ENCODE measurements around the gene SLC25A38.

SLC25A38 gene

DNA sequence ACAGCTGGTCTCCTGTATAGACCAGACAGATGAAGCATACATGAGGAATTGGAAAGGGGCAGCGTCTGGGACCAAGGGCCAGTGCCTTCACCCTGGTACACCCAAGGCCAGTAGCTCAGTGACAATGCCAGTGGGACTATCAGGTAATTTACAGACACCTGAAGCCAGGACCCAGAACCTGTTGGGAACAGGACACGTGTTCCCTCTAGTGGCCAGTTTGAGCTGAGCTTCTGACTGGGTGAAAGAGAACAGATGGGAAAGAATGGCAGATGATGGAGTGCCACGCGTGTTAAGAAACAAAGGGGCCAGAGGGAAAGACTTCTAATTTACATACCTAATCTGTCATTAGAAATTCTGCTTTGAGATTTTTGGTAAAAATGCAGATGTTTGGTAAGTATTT lies 5.1 kb upstream of the SLC25A38 start:
- peak; percentile 59 to 62 for DNase-seq

DNA sequence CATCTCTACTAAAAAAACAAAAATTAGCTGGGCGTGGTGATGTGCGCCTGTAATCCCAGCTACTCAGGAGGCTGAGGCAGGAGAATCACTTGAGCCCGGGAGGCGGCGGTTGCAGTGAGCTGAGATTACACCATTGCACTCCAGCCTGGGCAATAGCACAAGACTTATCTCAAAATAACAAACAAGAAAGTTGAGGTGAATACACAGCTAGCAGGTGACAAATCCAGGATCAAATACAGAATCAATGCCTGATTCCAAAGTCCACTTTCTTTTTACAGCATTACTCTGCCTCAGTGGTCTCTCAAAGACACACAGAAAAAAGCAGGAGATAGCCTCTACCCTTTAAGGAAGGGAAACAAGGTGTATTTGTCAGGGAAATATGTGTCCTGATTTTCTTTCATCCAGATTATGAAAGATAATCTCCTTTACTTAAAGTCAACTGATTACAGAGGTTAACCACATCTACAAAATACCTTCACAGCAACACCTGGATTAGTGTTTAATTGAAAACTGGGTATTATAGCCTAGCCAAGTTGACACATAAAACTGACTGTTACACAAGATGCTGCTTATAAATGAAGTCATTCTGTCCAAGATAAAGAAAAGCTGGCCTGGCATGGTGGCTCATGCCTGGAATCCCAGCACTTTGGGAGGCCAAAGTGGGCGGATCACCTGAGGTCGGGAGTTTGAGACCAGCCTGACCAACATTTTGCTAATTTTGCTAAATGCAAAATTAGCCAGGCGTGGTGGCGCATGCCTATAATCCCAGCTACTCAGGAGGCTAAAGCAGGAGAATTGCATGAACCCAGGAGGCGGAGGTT lies 4.0 kb upstream of the SLC25A38 start:
- no peak for DNase-seq

DNA sequence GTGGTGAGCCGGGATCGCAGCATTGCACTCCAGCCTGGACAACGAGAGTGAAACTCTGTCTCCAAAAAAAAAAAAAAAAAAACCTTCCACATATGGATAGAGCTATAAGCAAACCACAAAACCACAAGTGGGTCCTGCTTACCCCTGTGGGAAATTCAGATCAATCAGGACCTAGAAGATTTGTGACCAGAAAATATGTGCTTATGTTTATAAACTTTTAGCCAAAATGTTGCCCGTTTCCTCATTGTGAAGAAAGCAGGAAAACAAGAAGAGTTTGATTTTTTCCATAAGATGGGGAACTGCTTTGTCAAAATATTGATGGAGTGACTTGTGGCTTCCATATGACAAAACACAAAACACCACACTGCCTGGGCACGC lies 3.4 kb upstream of the SLC25A38 start:
- no peak for DNase-seq

DNA sequence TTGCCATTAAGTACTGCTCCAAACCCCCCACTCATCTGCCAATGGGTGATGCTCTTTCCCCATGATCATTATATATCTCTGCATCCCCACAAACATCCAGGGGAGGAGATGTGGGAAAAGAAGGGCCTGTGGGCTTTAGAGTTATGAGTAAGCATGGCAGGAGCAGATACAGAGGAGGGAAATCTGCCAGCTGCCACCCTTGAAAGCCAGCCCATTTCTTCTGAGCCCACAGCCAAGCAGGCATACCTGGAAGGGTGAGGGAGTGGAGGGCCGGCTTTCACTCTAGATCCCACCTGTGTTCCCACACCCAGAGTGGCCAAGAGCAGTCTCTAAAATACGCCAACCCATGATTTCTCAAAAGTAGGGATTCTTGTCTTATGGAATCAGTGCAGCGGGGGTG lies 1.7 kb upstream of the SLC25A38 start:
- no peak for DNase-seq

DNA sequence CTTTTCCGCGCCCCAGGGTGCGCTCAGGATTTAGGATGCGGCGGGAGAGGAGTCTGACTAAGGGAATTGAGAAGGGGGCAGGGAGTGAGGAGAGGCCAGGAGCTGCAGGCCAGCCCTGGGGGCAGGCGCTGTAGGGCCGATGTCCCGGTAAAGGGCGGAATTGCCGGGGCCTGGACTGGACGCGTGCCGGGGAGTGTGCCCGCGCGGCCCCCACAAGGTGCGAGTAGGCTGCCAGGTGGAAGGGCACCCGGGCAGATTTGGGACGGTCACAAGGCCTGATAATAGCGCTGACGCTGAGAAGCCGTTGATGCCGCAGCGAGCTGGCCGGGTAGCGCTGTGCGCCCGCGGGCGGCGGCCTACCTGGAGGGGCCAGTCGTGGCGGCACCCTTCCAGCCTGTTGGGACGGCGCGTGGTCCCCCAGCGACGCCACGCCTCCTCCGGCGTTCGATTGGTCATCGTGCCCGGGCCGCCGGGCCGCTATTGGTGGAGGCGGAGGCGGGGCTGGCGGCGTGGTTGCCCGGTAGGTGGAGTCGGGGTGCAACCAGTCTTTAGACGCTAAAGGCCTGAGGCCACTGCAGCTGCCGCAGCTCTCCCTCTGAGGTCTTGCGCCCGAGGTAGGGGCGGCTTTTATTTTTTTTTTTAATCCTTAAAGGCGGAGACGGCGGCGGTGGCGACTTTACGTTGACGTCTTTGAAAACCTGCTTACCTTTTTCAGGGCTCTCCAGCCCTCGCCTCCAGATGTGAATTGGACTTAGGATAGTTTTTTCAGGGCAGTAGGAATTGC lies 903 bp downstream of the SLC25A38 start:
- peak; percentile 95 to 98 for DNase-seq

DNA sequence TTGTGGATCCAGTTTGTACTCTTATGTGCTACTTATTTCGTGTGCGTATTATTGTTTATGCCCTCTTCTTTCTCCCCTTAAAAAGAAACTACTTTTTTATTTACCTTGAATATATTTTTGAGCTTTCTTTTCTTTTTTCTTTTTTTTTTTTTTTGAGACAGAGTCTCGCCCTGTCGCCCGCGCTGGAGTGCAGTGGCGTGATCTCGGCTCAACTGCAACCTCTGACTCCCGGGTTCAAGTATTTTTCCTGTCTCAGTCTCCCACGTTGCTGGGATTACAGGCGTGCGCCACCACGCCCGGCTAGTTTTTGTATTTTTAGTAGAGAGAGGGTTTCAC lies 1.5 kb downstream of the SLC25A38 start:
- DNase-seq: no peak

DNA sequence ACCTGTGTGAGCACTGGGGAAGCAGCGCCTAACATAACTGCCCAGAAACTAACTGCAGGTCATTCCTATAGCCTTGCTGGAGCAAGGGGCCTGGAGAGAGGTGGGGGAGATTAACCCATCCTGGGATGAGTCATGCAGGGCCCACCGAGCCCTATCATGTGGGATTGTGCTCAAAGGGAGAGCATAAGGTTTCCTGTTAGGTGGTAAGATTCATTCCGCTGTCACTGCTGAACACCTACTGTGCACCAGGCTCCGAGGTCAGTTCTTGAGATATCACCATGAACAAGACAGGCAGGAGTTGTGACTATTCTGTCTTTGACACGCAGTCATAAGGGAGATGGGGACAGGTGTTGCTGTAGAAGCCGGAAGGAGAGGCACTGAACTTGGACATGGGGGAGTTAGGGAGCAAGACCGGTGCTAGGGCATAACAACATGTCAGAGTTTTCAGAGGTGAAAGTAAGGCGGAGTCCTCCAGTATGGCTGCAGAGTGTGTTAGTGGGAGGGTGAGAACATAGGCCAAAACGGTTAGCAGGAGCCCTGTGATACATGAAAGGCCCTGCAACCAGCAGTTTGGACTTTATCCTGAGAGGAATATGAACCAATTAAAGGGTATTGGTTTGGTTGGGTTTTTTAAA lies 2.4 kb downstream of the SLC25A38 start:
- no peak for DNase-seq

DNA sequence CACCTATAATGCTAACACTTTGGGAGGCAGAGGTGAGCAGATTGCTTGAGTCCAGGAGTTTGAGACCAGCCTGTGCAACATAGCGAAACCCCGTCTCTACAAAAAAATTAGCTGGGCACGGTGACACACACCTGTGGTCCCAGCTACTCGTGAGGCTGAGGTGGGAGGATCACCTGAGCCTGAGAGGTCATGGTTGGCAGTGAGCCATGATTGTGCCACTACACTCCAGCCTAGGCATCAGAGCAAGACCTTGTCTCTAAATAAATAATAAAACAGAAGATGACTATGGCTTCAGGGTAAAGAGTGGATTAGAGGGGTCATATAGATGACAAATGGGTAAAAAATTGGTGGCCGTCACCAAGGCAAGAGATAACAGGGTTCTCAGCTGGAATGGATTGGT lies 3.1 kb downstream of the SLC25A38 start:
- no peak for DNase-seq

DNA sequence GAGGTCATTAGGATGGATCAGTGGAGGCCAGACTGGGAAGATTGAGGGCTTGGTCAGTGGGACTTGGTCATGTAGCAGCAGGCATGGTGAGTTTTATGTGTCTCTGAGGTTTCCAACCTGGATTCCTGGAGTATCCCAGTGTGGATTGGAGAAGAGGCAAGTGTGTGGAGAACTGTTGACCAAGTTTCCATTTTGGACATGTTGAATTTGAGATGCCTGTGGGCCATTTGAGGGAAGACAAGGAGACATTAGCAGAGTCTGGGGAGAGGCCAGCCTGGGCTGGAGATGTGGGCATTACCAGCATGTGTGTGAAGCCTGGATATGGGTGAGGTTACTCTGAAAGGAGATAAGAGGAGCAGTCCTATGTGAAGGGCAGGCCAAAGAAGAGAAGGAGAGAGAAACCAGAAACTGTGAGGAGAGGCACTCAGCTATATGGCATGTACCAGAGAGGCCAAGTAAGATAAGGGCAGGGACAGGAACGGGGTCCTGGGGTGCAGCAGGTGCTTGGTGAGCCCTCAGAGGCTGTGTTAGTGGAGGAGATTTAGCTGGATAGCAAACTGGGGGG lies 4.3 kb downstream of the SLC25A38 start:
- DNase-seq: no peak

DNA sequence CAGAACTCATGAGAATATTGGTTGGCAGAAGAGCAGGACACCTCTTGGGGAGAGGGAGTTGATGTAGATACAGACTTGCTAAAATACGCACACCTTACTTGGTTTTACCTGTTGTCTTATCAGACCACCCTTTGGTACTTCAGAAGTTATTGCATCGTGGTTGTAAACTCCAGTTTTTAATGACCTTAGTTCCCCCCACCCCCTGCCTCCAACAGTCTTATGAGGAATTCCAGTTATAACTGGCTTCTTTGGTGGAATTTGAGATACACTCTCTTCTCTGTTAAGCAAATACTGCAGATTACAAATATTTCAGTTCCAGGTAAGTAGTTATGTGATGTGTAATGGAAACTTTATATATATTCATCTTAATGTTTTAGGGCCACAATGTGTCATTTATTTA lies 5.0 kb downstream of the SLC25A38 start:
- DNase-seq: no peak

DNA sequence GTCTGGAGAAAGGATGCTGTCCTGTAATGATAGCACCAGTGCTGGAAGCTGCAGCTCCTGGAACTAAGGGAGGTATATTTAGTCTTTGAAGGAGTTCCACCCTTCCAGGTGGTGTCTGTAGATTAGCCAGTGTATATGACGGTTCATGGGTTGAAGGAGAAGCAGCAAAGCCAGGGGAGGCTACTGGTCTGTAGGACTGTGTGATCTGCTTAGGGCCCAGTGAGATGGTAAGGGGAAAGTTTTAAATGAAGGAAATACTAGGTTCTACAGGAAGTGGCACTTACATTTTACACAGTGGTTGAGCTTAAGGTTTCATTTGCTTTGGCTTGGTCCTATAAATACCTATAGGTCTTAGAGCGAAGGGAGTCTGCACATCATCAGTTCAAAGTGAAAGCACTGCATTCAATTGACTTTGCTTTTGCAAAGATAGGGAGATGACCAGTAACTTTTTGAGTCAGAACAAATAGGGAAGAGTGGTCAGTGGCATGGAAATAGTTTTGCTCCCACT lies 5.6 kb downstream of the SLC25A38 start:
- no peak for DNase-seq

DNA sequence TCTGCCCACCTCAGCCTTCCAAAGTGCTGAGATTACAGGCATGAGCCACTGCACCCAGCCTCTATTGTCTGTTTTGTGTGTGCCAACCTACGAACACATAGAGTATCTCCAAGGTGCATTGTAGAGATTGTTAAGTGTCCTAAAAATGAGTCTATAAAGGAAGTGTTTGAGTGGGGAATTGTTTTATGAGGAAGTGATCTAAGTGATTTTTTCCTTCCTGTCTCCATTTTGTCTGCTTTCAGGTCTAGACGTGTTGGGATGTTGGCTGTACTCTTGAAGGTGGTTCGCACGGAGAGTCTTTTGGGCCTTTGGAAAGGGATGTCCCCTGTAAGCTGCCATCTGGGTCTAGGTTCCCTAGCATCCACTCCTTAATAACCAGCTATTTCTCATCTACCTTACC lies 7.0 kb downstream of the SLC25A38 start:
- DNase-seq: no peak

DNA sequence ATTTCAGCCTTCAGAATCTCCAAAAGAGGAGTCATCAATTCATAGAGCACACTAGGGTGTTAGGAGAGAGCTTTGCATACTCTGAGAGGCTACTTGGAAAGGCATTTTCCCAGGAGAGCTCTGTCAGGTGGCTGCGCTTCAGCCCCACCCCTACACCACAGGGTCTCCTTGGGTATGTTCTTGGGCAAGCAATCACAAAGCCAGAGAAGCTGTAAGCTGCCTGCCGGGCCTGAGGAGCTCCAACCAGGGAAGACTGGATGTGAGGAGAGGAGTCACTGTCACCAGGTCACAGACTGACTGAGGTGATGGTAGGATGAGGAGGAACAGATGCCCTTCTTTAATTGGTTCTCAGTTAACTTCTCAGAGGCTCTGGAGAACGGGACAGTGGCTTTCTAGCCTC lies 13.5 kb downstream of the SLC25A38 start:
- DNase-seq: no peak

DNA sequence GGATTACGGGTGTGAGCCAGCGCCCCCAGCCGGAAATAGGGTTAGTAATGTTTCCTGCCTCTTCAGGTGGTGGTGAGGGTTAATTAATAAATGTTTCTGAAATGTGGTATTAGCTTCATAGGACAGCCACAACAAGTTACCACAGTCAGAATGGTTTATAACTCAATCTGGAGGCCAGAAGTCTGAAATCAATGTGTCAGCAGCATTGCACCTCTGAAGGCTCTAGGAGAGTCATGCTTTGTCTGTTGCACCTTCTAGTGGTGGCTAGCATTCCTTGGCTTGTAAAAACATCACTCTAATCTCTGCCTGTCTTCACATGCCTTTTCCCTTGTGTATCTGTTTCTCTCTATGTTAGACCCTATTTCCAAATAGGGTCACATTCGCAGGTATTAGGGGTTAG lies 15.5 kb downstream of the SLC25A38 start:
- DNase-seq: no peak

DNA sequence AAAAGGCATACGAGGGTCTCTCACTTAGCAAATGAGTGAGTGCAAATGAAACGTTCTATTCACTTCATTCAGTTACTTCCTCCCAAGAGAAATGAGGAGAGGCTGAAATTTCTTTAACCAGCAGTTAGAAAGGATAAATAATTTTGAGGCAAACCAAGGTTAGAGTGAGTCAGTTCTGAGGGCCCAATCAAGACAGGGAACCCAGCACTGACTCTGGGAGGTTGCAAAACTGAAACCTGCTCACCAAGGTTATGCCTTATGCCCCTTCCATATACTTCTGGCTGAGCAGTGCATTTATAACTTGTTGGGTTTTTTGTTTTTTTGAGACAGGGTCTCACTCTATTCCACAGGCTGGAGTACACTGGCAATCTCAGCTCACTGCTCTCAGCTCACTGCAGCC lies 18.8 kb downstream of the SLC25A38 start:
- DNase-seq: no peak

DNA sequence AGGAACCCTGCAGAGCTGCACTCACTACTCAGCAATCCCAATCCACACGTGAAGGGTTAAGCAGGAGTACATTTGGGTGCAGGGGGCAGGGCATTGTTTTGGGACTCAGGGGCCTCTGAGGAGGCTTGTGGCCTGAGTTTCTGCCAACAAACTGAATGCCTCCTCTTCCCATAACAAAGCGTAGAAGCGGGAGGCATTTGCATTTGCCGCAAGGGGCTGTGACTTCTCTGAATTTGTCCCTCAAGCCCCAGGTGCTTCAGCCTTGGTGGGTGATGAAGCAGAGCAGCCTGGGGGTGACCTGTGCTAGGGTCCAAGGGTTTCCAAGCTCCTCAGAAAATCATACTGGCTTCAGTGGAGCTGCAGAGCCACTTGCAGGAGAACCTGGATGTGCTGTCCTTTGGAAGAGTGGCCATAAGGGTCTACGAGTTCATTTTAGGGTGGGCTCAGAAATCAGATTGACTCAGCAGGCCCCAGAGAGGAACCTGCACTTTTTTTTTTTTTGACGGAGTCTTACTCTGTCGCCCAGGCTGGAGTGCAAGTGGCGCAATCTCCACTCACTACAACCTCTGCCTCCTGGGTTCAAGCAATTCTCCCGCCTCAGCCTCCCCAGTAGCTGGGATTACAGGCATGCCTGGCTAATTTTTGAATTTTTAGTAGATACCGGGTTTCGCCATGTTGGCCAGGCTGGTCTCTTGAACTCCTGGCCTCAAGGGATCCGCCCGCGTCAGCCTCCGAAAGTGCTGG lies 21.9 kb downstream of the SLC25A38 start:
- DNase-seq: no peak

DNA sequence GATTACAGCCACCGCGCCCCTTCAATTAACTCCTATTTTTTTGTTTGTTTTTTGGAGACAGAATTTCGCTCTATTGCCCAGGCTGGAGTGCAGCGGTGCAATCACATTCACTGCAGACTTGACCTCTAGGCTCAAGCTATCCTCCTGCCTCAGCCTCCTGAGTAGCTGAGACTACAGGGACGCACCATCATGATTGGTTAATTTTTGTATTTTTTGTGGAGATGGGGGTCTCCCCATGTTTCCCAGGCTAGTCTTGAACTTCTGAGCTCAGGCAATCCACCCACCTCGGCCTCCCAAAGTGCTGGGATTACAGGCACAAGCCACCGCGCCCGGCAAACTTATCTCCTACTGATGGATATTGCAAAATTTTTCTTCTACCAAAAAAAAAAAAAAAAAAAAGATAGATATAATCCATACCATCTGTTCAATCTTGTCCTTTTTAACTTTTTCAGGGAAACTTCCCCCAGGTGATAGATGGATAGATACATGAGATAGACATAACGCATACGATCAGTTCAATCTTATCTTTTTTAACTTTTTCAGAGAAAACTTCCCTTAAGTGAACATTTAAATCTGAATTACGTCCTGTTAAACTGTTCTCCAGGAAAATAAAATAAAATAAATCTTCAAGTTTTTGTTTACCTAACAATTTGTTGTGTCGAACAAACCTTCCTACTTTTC lies 22.7 kb downstream of the SLC25A38 start:
- no peak for DNase-seq

DNA sequence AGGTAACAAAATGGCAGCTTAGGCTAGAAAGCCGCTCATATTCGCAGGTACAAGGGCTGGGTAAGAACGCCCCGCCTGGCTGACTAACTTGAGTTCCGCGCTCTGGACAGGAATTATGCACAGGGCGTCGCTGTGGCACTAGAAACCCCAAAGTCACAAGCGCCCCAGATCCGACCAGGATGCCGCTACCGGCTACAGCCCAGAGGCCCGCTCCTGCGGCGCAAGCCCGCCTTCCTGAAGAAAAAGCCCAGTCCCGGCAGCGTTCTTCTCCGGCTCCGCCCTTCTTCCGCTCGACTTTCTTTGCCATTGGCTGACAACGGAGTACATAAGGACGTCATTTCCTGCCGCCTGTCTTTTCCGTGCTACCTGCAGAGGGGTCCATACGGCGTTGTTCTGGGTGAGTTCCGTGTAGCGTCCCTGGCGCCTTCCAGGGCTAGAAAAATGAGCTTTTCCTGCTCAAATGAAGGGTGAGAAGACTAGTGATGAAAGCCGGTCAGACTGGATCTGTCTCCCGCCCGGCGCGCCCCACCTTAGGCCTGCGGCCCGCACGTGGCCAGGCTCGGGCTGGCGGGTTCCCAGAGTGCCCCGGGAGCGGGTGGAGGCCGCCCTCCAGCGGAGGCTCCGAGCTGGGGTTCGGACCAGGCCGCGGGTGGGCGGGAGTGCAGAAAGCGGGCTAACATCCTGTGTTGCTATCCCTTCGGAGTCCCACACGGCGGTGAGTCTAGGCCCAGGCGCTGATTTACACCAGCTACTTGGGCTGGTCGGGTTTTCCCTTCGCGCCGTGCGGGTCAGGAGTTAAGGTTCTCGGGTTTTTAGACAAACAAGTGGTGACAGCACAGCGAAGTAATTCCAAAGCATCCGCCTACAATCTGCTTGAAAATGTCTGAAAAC lies 23.4 kb downstream of the SLC25A38 start, which contains the start of gene RPSA:
TSS of gene RPSA (plus strand) at position 353 of the 891 bp plus-strand sequence. CDS start 934 bp downstream, outside the sequence.
- peak; percentile 92 to 95 for DNase-seq

DNA sequence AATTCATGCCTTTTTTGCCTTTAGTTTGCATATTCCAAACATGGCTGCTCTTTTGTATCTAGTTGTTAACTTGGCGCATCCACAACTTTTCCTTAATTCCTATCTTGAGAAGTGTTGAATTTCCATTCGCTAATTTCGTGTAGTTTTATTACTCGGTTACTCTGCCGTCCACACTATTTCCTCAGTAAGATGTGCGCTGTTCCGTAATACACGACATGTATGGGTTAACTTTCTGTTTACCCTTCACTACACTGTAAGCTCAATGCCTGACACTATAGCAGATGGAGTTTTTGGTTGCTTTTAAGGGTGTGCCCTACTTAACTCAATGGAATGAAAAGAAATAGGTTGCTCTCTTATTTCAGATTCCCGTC lies 24.1 kb downstream of the SLC25A38 start:
- no peak for DNase-seq

DNA sequence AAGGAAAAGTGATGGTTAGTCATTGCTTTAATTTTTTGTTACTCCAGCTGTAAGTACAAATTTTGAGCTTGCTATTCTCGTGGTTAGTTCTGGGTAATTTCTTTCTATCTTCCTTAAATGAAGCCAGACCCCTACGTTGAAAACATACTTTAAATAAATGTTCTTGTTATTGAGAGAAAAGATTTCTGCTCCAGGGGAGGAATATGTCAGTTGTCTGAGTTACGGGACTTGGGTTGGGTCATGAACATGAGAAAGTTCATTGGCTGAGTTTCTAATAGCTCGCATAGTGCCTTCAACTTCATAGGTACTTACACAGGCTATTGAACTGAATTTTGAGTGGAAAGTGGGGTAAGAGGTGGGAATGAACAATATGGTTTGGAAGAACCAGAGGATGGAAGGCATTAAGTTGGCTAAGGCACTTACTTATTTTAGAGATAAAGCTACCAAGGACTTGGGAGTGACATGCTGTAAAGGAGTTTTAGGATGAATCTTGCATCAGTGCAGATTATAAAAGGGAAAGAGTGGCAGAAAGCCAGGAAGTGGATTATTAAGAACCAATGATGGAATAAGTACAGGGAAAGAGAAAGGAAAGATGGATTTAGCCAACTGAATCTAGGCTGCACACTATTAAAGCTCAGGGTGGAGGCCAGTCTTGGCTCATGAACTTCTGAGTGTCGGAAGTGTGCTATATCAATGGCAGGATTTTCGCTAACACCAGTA lies 24.8 kb downstream of the SLC25A38 start:
- DNase-seq: no peak

Measured in stimulated activated CD4-positive, alpha-beta T cell treated with anti-CD3 and anti-CD28 coated beads, Interleukin-2, amount 100 ng/mL, for 24 hours (primary cell).